GM04504 (cell line): ENCODE measurements around the gene FARP1.
"Not testable (repeated sequence)": the region's sequence is repeated elsewhere in the genome, so short reads cannot be mapped to it uniquely, and the experiment has no call there.

Source experiments
- DNase-seq: peaks from one replicate; pipeline ENCODE4 v3.0.0-alpha.2; 2012; ENCODE audit warnings: low read depth

FARP1 gene

DNA sequence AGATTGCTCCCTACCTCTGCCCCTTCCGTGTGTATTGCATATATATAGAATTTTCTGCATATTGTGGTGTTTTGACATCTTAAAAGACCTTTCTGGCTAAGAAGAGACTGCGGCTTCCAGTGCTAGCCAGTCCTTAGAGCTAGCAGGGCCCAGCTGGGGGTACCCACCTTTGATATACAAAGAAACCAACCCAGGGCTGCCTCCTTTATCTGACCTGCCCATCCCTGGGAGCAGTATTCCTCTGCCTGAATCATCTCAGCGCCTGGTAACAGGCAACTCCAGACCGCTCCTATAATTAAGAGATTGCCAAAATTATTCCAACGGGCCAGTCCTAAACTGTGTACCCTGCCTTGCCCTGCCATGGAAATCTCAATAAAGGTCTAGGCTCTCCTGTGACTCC lies 220.4 kb downstream of the FARP1 start:
- no peak for DNase-seq

DNA sequence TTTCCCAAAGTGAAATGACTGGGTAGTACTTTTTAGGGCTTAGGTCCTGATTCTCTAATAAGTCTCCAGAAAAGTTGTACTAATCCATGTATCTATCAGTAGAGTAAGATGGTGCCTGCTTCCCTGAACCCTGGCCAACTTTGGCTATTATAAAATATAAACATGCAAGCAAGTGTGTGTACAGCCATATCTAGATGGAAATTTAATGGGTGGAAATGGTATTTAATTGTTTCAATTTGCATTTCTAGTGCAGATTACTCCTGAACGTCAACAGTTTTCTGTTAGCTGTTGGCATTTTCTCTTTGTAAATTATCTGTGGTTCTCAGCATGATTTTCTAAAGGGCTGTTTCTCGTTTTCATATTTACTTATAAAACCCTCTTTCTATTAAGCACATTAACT lies 221.3 kb downstream of the FARP1 start:
- no peak for DNase-seq

DNA sequence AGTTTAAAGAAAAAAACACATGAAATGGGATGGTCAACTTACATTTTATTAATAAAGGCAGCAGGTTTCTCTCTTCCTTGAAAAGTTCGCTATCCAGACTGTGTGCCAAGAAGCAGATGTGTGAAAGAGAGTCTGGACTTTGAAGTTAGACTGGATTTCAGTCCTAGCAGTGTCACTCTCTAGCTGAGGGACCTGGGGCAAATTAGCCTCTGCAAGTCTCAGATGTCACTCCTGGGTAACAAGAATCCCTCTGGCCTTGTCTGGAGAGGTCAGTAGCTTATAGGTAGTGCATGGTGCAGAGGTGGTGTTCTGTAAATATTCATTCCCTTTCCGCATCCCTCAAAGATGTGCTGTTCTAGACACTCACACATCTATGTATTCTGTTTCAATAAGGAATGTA lies 221.8 kb downstream of the FARP1 start:
- DNase-seq: no peak

DNA sequence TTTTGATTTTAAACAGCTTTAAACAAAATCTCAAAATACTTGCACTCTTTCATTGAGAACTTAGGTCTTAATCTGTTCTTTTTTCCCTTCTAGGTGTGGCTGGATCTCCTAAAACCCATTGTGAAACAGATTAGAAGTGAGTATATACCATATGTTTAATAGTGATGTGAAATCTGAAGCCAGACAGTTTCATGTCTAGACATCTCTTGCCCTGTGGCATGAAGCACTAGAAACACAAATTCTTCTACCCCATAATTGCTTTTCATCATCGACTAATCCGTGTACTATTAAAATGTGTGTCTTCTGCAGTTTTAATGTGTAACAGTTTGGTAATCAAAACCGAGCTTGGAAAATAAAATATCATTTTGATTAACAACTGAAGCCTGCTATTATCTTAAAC lies 222.4 kb downstream of the FARP1 start:
- DNase-seq: no peak

DNA sequence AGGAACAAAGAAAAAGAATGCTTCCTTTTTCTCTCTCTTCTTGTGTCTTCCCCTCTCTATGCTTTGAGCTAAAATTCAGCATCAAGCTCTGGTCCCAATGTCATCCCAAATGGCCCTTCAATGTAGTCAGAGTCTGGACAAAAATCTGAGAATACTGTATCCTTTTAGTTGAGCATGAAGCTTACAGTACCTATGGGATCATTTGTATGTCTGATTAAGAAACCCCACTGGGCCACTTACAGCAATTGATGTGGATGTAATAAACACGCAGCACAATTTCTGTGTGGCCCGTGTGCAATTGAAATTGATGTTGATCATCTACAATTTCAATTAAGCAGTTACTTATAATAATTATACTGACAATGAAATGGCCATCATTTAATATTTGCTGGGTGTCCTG lies 223.1 kb downstream of the FARP1 start:
- no peak for DNase-seq

DNA sequence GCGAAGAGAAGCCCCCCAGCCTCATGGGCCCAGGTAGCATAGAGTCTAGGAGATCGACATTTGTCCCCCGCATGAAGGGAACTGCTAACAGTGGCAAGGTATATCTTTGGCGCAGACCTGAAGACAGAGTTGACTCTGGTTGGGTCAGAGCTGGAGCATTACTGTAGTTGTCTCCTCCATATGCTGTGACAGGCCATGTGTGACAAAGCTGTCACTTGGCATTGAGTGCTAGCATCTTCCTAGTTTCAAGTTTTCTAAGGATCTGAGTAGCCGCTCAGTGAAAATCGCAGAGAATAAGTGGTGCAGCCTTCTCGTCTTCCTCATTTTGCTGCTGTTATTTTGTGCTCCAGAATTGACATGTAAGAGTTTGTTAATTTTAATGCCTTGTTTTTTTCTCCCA lies 223.5 kb downstream of the FARP1 start:
- DNase-seq: no peak

DNA sequence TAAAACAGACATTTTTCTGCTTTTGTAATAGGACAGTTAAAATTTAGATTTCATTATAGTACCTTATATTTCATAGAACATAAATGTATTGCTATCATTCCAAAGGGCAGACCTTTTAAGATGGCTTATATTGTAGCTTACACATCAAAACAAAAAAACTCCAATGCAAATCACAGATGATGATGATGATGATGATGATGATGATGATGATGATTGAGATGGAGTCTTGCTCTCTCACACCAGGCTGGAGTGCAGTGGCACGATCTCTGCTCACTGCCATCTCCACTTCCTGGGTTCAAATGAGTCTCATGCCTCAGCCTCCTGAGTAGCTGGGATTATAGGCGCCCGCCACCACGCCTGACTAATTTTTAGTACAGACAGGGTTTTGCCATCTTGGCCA lies 224.1 kb downstream of the FARP1 start:
- DNase-seq: no peak

DNA sequence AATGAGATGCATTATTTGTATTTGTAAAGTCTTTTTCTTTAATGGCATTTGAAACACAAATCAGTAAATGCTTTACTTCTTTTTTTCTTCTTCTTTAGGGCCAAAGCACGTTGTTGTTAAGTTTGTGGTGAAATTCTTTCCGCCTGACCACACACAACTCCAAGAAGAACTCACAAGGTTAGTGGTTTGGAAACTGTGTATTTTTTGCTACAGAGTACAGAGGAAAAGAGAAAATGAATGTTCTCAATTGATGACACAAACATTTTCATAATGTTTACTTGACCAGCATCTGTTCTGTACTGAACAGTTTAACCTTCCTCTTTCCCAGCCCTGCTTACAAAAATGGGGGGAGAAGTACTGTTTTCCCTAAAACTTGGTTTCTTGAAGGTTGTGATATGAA lies 225.1 kb downstream of the FARP1 start:
- peak; percentile 38 for DNase-seq

DNA sequence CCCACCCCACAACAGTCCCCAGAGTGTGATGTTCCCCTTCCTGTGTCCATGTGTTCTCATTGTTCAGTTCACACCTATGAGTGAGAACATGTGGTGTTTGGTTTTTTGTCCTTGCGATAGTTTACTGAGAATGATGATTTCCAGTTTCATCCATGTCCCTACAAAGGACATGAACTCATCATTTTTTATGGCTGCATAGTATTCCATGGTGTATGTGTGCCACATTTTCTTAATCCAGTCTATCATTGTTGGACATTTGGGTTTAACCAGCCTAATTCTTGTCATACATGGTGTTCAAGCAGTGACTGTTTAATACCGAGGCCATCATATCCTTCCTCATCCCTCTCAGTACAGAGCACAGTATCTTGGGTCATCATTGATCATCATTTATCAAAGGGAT lies 226.6 kb downstream of the FARP1 start:
- DNase-seq: not testable (repeated sequence)

DNA sequence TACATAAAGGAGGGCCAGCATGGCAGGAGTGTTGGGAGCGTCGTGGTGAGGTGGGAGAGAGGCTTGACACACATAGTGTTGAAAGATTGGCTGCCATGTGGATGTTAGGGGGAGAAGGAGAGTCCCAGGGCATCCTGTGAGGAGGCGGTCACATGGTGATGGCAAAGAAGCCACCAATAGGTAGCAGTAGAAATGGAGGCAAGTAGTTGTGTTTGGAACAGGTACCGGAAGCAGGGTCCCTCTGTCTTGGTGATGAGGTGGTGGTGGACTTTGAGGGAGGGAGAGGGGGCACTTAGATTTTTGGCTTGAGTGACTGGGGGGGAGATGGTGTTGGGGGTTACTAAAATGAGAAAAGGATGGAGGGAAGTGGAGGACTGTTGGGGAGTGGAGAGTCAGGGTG lies 227.4 kb downstream of the FARP1 start:
- no peak for DNase-seq

DNA sequence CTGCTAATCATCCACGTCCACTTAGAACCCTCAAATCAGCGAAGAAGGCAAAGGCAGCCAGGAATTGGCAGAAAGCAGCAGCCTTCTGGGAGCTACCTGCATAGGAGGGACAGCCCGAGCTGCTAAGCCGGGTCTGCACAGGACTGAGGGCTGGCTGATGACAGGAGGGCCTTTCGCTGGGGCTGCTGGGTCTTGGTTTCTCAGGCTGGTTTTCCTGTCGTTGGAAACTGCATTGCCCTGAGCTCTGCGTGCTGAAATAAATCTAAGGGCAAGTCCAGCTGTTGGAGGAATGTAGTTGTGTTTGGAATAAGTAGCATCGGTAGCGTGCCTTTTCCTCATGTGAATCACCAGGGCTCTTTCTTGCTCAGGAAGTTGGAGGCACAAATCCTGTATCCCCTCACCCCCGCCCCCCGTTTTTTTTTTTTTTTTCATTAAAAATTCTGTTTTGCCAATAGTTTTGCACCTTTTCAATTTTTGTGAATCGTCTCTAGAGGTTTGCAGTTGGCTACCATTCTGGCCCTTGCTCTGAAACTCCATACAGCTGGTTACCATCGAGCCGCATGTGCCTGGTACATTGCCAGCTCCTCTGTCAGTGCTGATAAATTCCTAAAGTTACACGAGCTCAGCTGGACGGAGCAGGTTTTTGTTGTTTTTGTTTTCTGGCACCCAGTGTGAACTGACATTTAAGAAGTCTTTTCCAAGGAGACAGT lies 228.1 kb downstream of the FARP1 start:
- peak; percentile 85 for DNase-seq

DNA sequence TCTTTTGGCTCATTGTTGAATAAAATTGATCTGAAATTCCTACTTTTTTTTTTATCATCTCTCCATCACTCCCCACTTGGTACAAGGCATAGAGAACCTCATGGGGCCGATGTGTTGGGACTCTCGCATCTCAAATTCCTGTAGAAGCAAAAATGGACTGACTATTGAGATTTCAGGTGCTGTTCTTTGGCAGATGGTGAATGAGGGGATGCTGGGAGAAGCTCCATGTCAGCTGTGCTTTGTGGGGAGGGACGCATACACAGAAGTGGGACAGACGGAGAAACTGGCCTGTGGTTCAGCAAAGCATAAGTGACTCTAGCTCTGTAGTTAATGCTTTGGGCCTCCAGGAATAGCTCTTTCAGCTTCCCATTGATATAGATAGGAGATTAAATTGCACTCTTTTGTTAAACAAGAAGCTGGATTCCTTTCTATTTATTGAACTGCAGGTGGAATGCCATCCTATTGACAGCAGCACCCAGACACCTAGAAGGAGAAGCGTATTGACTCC lies 228.7 kb downstream of the FARP1 start:
- no peak for DNase-seq

DNA sequence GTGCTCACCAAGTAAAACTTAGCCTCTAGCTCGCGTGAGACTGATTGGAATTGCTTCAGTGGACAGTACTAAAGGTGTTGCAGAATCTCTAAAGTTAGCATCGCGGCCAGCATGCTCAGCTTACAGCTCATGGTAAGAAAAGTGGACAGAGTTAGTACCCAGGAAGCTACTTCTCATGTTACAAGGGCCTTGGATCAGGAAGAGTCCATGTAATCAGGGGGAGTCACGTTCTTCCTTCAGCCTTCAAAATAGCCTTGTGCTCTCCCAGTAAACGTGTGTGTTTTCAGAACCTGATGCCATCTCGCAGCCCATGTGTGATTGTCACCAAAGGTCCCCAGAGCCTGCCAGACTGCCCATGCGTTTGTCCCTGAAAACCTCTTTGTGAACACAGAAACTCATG lies 230.0 kb downstream of the FARP1 start:
- DNase-seq: peak; percentile 72

DNA sequence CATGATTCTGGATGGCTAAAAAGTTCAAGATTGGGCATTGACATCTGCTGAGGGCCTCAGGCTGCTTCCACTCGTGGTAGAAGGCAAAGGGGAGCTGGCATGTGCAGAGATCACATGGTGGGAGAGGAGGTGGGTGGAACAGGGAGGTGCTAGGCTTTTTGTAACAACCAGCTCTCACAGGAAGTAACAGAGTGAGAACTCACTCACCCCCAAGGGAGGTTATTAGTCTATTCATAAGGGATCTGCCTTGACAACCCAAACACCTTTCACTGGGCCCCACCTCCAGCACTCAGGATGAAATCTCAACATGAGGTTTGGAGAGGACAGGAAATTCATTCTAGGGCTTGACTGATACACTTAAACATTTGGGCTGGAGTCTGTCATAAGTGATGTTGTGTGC lies 231.9 kb downstream of the FARP1 start:
- no peak for DNase-seq

DNA sequence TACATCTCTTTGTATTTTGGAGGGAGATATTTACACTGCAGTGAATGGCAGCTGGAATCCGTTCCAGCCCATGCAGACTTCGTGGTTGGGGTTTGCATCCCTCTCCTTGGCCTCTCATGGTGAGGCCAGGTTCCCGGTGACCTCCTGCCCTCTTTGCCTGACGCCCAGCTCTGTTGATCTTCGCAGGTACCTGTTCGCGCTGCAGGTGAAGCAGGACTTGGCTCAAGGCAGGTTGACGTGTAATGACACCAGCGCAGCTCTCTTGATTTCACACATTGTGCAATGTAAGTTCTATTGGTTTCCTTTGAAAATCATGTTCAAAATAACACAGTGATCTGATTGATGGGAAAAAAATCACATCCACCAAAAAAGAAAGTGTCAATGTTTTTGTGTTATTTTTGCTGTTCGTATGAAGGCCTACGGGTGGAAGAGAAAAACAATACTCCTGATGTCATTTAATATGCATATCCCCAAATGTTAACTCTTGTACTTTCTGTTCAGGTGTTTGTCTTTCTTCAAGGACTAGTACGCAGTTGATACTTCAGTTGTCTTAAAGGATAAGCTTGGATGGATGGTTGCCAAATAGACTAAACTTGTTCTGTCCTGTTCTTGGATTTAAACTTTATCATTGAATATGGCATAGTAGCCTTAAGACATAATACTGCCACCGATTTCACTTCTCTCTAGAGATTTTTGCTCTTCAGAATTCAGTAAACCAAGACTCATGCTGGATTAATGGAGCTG lies 234.9 kb downstream of the FARP1 start:
- DNase-seq: no peak

DNA sequence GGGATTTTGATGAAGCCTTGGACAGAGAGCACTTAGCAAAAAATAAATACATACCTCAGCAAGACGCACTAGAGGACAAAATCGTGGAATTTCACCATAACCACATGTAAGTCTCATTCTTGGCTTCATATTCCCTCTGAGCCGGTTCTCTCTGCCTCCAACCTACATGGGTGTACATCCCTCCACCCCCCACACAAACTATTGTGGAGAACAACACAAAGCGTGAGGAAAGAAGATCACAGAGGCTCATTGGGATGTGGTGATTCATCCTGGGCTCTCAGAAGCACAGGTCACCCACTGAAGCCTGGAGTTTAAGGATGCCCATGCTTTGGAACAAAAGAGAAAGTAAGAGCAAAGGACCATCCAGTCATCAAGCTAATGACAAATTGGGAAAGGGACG lies 241.8 kb downstream of the FARP1 start:
- no peak for DNase-seq

DNA sequence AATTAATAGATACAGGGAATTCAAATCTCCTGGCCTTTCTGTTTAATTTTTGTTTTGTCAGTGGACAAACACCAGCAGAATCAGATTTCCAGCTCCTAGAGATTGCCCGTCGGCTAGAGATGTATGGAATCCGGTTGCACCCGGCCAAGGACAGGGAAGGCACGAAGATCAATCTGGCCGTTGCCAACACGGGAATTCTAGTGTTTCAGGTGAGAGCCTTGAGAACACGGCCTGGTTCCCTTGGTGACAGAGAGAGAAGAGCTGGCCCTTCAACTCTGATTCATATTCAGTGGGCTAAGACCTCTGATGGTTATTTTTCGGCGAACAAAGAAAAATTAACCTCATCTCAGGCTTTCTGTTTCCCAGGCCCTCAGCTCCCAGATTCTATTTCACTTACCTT lies 242.7 kb downstream of the FARP1 start:
- DNase-seq: no peak

DNA sequence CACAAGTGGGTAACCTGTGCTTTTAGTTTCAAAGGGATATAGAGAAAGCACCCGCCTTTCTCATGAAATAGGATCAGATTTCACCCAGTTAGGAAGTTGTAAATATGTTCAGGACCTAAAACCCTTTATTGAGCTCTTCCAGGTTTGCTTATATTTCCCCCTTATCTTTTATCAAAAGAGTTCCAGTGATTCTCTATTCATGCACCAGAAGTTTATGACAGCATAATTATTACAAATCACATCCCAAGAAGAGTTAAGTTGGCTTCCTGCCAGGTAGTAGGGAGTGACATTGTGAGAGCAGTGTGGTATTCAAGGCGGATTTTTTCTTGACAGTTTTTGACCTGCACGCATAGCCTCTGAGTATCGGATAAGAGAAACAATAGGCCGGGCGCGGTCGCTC lies 243.7 kb downstream of the FARP1 start:
- DNase-seq: no peak

DNA sequence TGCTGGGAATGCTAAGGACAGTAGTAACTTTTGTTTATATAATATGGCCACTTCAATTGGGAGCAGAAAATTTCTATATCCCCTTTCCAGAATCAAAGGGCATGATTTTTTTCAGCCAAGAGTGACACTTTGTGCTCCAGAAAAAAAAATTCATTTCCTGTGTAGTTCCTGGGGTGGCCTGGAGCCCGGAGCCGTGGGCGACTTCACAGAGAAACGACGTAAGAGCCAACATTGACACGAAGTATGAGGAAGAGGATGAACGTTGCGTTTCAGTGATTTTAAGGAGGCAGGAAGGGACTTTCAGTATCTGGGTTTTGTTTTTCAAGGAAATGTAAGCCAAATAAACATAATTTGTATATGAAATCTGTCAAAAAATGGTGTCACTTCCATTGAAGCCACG lies 246.4 kb downstream of the FARP1 start:
- DNase-seq: no peak

DNA sequence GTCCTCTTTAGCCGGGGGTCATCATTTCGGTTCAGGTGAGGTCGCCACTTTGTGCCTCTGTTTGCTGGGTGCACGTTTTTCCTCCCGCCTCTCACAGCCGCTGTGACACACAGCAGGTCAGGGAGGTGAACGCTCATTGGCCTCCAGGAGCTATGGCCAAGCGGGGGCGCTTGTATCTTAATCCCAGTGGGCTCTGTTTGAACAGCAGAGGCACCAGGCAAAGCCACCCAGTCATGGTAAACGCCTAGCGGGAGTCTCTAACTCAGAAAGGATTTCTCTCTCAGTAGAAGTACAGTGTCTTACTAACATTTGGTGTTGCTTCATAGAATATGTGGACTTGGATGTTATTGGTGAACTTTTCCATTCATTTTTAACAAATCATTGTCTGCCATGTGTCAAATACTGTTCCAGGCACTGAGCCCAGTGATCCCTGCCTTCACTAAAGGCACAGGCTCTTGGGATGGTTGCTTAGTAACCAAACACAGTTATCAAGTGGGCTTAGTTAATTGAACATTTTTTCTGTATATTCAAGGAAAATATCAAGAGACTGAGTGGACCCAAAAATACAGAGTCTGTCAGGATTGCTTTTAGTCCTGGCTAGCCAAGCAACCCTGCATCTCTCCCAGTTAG lies 247.3 kb downstream of the FARP1 start:
- no peak for DNase-seq

DNA sequence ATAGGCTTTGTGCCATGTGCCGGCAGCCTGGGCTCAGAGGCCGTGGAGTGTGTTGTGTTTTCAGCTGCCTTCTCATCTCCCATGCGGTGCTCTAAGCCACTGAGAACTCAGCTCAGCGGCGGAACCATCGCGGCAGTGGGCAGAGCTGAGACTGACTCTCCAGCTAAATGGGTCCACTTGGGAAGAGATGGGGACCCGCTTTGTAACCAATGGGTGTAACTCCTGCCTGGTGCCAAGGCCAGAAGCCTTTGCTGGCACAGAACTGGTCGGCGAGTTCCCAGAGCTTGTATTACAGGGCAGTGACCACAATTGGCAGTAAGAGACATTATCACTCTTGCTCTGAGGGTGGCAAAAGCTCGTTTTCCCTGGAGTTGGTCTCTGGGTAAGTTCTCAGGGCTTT lies 251.0 kb downstream of the FARP1 start:
- DNase-seq: no peak

DNA sequence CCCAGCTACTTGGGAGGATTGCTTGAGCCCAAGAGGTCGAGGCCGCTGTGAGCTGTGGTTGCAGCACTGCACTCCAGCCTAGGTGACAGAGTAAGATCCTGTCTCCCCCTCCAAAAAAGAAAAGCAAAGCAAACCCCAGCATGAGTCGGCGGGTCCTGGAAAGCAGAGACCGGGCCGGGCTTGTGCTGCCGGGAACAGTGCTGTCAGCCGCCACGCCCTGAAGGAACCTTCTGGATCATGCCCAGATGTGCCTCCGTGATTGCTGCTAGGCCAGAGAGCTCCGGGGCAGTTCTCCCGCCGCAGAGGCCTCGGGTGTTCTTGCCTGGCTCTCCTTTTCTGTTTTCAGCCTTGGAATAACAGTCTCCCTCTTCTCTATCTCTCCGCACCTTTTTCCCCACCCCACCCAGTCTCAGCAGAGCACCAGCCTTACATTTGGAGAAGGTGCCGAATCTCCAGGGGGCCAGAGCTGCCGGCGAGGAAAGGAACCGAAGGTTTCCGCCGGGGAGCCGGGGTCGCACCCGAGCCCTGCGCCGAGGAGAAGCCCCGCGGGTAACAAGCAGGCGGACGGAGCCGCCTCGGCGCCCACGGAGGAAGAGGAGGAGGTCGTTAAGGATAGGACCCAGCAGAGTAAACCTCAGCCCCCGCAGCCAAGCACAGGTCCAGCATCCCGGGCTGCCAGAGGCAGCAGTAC lies 252.1 kb downstream of the FARP1 start:
- no peak for DNase-seq
